GM13977 (cell line): ENCODE results near the gene PTPRM.

Experiments used
- DNase-seq: peaks from one replicate; pipeline ENCODE4 v3.0.0; 2012; ENCODE audit warnings: low spot score
- in situ Hi-C: fragments of 300-500 bp; cut with MboI; formaldehyde crosslinking; loops from one replicate; pipeline ENCODE4 v1.12.0; 2022; ENCODE audit warnings: low sequenced_read_pairs, low pct_unique_long_range_greater_than_20kb, mixed read lengths, inconsistent platforms; ENCODE audit not compliant: unreplicated experiment
- TF ChIP-seq, protein P1 (sequence below): IDR thresholded peaks from 2 replicates; pipeline ENCODE4 v1.5.1; 2012; ENCODE audit warnings: mild to moderate bottlenecking, control low read depth; ENCODE audit not compliant: insufficient read depth; ENCODE audit errors: extremely low read depth, missing control alignments

The PTPRM gene

DNA sequence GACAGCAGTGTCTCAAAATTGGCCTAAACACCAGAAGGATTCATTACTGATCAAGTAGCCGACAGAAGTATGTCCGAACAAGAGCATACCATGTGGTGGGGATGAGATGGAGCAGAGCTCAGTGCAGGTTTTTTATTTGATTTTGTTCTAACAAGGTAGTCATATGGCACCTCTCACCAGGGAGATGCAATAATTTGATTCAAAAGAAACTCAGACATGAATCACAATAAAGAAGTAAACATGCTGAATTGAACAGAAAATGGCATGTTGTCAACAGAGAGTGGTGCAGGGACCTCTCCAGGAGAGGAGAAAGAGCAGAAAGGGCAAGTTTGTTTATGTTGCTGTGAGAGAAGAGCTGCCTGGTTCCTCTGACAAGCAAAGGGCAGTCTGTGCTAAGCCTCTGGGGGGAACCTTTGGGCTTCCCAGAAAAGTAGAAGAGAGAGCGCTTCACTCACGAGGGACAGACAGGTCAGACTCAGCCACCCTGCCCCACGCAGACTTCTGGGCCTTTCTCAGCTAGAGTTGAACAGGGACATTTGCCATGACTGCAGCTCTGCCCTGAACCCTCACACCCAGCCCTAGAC lies 690.8 kb downstream of the PTPRM start:
- no peak for DNase-seq
- in situ Hi-C loops, result no loop called here
- TF ChIP-seq, protein P1, sequence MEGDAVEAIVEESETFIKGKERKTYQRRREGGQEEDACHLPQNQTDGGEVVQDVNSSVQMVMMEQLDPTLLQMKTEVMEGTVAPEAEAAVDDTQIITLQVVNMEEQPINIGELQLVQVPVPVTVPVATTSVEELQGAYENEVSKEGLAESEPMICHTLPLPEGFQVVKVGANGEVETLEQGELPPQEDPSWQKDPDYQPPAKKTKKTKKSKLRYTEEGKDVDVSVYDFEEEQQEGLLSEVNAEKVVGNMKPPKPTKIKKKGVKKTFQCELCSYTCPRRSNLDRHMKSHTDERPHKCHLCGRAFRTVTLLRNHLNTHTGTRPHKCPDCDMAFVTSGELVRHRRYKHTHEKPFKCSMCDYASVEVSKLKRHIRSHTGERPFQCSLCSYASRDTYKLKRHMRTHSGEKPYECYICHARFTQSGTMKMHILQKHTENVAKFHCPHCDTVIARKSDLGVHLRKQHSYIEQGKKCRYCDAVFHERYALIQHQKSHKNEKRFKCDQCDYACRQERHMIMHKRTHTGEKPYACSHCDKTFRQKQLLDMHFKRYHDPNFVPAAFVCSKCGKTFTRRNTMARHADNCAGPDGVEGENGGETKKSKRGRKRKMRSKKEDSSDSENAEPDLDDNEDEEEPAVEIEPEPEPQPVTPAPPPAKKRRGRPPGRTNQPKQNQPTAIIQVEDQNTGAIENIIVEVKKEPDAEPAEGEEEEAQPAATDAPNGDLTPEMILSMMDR, result no peak

DNA sequence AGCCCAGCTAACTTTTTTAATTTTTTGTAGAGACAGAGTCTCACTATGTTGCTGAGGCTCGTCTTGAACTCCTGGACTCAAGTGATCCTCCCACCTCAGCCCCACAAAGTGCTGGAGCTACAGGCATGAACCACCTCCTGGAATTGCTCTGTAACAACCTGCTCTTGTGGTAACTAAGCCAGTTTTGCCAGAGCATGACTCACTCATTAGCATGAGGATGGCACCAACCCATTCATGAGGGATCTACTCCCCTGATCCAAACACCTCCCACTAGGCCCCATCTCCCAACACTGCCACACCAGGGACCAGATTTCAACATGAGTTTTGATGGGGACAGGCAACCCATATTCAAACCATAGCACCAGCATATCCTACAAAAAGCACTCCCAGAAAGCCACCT lies 693.2 kb downstream of the PTPRM start:
- no peak for DNase-seq
- in situ Hi-C loops, result no loop called here
- TF ChIP-seq, protein P1, result no peak

DNA sequence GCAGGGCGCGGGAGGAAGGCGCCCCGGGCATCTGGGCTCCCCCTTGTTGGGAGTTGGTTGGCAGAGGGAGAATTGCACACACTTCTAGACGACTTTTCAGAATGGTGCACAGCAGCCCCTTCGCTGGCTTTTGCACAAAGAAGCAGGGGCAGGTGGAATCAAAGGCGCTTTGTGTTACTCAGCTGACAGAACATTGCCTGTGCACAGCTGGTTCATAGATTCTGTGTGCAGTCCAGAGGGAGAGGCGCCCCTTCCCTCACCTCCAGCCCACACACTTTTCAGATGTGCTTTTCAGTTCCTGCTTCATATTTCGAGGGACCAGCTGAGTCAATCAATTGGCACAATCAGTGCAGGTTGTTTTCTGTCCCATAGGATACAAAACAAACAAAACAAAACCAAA lies 693.7 kb downstream of the PTPRM start:
- in situ Hi-C loops, result no loop called here
- TF ChIP-seq, protein P1, result no peak
- peak; percentile 11 for DNase-seq

DNA sequence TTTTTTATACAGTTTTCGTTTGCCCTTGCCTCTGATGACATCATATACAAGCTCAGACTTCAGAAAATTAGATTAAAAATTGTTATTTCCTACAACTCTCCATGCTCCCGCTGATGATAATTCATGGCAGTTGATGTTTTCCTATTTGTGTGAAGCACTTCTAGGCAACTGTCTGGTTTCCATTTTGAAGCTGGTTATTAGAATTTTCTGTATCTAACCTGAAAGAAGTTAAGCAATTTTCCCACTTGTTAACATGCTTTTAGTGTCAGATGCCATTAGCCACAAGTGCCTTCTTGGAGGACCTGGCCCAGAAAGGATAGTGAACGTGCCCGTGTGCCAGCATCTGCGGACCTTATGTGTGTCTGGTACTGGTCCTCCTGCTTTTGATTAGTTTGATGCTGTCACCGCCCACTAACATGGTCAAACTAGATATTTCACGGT lies 694.6 kb downstream of the PTPRM start:
- in situ Hi-C loops, result no loop called here
- TF ChIP-seq, protein P1, result no peak
- no peak for DNase-seq

DNA sequence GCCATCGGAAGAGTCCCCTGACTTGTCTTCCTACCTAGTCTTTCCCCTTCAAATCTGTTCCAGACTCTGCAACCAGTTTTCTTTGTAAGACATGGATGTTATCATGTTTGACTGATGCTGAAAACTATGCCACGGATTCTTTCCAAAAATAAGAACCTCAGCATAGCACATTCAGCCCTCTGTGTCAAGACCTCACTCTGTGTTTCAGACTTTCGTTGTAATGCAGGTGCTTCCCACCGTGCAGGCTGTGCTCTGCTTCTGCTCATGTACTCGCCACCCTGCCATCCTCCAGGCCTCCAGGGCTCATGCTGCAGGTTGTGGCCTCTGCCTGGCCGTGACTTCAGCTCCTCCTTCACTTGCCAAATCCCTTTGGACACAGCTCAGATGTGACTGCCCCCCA lies 695.1 kb downstream of the PTPRM start:
- in situ Hi-C loops, result no loop called here
- TF ChIP-seq, protein P1, result no peak
- DNase-seq, result no peak

DNA sequence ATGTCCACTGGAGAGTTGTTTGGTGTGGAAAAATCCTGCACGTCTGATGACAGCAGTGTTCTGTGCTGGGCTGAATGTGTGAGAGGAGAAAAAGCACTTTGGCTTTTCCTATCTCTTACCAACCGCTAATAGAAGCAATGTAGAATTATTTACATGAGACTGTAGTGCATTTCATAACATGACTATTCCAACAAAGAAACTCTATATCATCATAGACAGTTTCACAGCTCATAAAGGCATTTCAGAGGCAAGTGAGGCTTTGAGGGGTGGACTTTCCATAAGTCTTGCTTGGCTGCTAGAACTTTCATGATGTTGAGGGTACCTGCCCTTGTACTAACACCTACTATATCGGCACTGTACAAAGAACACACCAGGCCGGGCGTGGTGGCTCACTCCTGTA lies 697.0 kb downstream of the PTPRM start:
- no peak for DNase-seq
- TF ChIP-seq, protein P1, result no peak
- in situ Hi-C loops, result no loop called here

DNA sequence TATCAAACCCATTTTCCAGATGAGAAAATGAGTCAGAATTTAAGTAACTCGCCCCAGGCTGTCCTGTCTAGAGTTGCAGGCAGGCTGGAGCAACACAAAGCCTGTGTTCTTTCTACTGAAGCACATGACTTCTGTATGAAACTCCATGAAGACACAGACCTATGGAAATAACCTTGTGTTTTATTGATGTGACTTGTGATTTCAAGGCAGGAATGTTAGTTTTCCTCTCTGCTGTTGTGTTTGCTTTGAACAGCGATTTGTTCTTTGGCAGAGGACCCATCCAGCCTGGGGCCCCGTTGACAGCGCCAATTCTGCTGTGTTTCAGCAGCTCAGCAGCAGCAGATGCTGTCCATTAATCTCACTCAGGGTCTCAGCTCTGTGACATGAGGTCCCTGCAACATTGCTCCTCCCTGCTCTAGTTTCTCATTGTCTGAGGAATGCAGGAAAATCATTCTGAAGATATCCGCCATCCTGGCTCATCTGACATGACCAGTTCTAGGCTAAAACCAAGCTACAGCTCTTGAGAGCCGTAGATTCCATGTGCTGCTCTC lies 697.8 kb downstream of the PTPRM start:
- in situ Hi-C loops, result no loop called here
- TF ChIP-seq, protein P1, result no peak
- DNase-seq, result no peak
